Chondrocyte (in vitro differentiated cells): Measurements from ENCODE around the gene TM4SF5. TPM values are rescaled to one million over a fixed set of nuclear protein-coding genes. Genes with fewer than 3 reads are reported as not detected.

Source experiments
- DNase-seq: peaks from one replicate; pipeline ENCODE4 v3.0.0; 2021; ENCODE audit warnings: mixed read lengths, low spot score
- H3K27ac Mint-ChIP-seq: one replicate; pipeline ENCODE4 v1.8.0; 2021; ENCODE audit warnings: mild to moderate bottlenecking, moderate library complexity, mixed read lengths; ENCODE audit not compliant: unreplicated experiment
- H3K27me3 Mint-ChIP-seq: 2 replicates; pipeline ENCODE4 v1.8.0; 2021; ENCODE audit warnings: low read depth, mixed read lengths
- H3K36me3 Mint-ChIP-seq: 2 replicates; pipeline ENCODE4 v1.8.0; 2021; ENCODE audit warnings: low read depth, mixed read lengths
- H3K4me1 Mint-ChIP-seq: 2 replicates; pipeline ENCODE4 v1.8.0; 2021; ENCODE audit warnings: low read depth, mild to moderate bottlenecking, mixed read lengths
- H3K4me3 Mint-ChIP-seq: one replicate; pipeline ENCODE4 v1.8.0; 2021; ENCODE audit warnings: mild to moderate bottlenecking, moderate library complexity, mixed read lengths; ENCODE audit not compliant: unreplicated experiment
- H3K9me3 Mint-ChIP-seq: 2 replicates; pipeline ENCODE4 v1.8.0; 2021; ENCODE audit warnings: low read depth, mixed read lengths
- CTCF ChIP-seq: fragments of 200-600 bp; sonication (generic); IDR thresholded peaks from 2 replicates; pipeline ENCODE4 v1.5.0; 2021; ENCODE audit warnings: antibody characterized with exemption, mild to moderate bottlenecking, moderate library complexity
- total RNA-seq: library from RNA; stranded (reverse); gene quantifications from 3 replicates; pipeline ENCODE4 v1.2.1, GENCODE V29; 2021

TM4SF5 gene
- total RNA-seq, 1 donor from 2014 or later = not detected

- no peak for DNase-seq
- peak; percentile 11 for TF ChIP-seq CTCF
- Mint-ChIP-seq H3K9me3 (no peaks in the 10 kb centered on the region), H3K27me3 (peaks cover 11% of the 10 kb centered on the region), H3K27ac (peak within 1 kb of the TSS; percentile 27), H3K4me3 (peak within 1 kb of the TSS; percentile 67), H3K4me1 (peaks cover 9% of the 10 kb centered on the region), H3K36me3 (no peaks in the 10 kb centered on the region)
Measured at GRCh38 chr17:4739122-4740024, 32.3 kb upstream of the TM4SF5 start, which contains the start of the genes CXCL16 and ZMYND15. TSS of gene CXCL16 (minus strand) at chr17:4739928. CDS start at chr17:4739339, 589 bp downstream. TSS of gene ZMYND15 (plus strand) at chr17:4739833. CDS start at chr17:4740549, 716 bp downstream.

GRCh38 chr17:4740025-4740351, 31.7 kb upstream of the TM4SF5 start:
- Mint-ChIP-seq H3K36me3 (no peaks in the 10 kb centered on the region), H3K27ac (no peak overlapping the region), H3K27me3 (peaks cover 13% of the 10 kb centered on the region), H3K4me3 (peak overlapping the region; percentile 62), H3K9me3 (no peaks in the 10 kb centered on the region), H3K4me1 (peaks cover 12% of the 10 kb centered on the region)
- no peak for DNase-seq
- no peak for TF ChIP-seq CTCF

GRCh38 chr17:4740584-4740983, 31.1 kb upstream of the TM4SF5 start:
- Mint-ChIP-seq H3K27ac (no peak overlapping the region), H3K9me3 (no peaks in the 10 kb centered on the region), H3K27me3 (peaks cover 18% of the 10 kb centered on the region), H3K36me3 (no peaks in the 10 kb centered on the region), H3K4me1 (peaks cover 16% of the 10 kb centered on the region), H3K4me3 (peak overlapping the region; percentile 62)
- DNase-seq = no peak
- no peak for TF ChIP-seq CTCF

GRCh38 chr17:4741544-4741943, 30.1 kb upstream of the TM4SF5 start:
- Mint-ChIP-seq H3K9me3 (no peaks in the 10 kb centered on the region), H3K4me3 (no peak overlapping the region), H3K27ac (no peak overlapping the region), H3K4me1 (peaks cover 16% of the 10 kb centered on the region), H3K27me3 (peaks cover 20% of the 10 kb centered on the region), H3K36me3 (no peaks in the 10 kb centered on the region)
- no peak for DNase-seq
- TF ChIP-seq CTCF = no peak

GRCh38 chr17:4742133-4742532, 29.6 kb upstream of the TM4SF5 start:
- no peak for DNase-seq
- Mint-ChIP-seq H3K4me3 (no peak overlapping the region), H3K4me1 (peaks cover 16% of the 10 kb centered on the region), H3K27me3 (peaks cover 23% of the 10 kb centered on the region), H3K27ac (no peak overlapping the region), H3K36me3 (no peaks in the 10 kb centered on the region), H3K9me3 (no peaks in the 10 kb centered on the region)
- TF ChIP-seq CTCF = no peak
